NCI-H69 (cell line): ENCODE data around the gene CKMT2.

ENCODE experiments used
- DNase-seq: peaks from one replicate; lab custom pipeline; 2025; lab: John Stamatoyannopoulos, UW

CKMT2 gene

DNA sequence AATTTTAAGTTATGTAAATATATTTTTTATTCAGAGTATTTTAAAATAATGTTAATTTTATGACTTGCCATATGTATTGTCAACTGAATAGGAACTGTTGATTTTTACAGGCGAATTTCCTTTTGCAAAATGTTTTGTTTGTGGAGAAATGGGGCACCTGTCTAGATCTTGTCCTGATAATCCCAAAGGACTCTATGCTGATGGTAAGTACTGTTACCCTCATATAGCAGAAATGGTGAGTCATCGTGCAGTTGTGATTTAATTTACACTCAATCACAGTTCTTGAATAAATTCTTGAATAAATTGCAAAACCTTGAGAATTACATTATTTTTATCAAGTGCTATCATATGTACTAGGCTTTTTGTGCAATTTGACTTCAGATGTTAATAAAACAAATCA, 75.7 kb downstream of the CKMT2 start:
- no peak for DNase-seq

DNA sequence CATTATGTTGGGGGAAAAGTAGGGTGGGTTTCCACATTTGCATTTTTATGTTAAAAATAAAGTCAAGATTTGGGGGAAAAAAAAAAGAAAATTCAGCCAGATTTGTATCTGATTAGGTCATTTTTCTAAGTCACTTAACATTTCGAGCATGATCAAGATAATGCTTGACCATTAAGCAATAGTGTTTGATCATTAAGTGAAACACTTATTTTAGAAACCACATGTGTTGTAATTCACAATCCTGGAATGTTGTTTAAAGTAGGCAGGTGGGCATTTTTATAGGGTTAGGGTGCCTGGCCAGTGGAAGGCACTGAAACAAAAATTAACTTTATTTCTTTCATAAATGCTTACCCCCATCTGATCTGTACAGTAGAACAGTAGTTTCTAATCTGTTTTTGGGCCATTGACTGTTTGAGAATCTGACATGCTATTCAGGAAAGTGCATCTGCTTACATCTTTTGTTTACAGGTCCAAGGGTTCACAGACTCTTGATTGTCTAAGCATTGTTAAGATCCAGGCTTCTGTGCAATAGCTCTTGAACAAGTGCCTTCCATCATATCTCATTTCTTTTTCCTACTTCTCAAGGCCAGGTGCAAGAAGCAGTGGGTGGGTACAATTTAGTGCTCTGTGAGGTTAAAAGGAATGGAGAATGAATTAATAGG, 77.4 kb downstream of the CKMT2 start:
- DNase-seq: no peak

DNA sequence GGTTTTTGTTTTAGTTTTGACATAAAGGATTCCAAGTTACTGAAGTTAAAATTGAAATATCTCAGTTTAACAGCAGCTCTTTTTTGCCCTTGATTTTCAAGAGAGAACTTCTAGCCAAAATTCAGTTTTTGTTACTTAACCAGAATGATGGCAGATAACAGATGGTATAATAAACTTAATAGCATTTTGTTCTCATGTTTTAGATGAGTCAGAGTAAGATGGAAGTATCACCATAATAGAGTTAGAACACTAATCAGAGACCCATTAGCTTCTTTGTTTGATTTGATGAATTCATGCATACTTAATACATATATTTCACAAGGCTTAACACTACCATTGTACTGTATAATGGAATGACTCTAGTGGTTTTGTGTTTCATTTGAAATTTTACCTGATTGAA, 80.2 kb downstream of the CKMT2 start:
- DNase-seq: no peak

DNA sequence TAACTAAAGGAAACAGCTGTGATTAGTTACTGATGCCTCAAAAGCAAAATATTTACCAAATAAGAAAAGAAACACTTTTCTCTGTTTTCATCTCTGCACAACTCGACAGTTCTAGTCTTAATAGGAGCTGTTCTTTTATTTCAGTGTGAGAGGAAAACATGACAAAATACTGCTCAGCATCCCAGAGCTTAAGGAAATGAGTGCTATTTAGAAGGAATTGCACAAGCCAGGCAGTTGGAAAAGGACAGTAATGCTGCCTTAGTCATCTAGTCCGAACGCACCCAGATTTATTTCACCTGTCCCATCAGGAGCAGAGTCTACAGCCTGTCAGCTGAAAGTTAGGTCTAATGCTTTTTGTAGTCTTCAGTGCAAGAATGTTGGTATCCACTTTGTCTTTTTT, 80.6 kb downstream of the CKMT2 start:
- DNase-seq: no peak

GRCh38 chr5:81314581-81314980, 81.5 kb downstream of the CKMT2 start:
- DNase-seq: no peak

GRCh38 chr5:81315336-81315735, 82.2 kb downstream of the CKMT2 start:
- no peak for DNase-seq

DNA sequence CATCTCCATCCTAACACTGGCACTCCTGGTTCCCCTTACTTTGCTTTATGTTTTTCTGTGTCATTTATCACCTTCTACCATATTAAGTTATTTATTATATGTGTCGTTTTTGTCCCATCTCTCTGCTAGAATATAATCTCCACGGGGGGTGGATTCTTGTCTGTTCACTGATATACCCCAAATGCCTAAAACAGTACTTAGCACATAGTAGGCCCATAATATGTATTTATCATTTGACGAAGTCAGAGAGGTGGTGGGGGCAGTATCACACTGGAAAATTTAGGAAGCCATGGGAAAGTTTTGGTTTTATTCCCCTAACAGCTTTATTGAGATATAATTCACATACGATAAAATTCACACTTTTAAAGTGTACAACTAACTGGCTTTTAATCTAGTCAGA, 82.7 kb downstream of the CKMT2 start:
- no peak for DNase-seq
